Nephron progenitor cell (in vitro differentiated cells): Measurements from ENCODE around the gene DCHS1.

Experiments
- DNase-seq: peaks from one replicate; pipeline ENCODE4 v3.0.0; 2021
- H3K27ac Mint-ChIP-seq: 2 replicates; pipeline ENCODE4 v1.8.0; 2021; ENCODE audit warnings: mild to moderate bottlenecking, moderate library complexity, mixed read lengths
- H3K27me3 Mint-ChIP-seq: 2 replicates; pipeline ENCODE4 v1.8.0; 2021; ENCODE audit warnings: mild to moderate bottlenecking, low read depth, mixed read lengths; ENCODE audit not compliant: poor library complexity
- H3K36me3 Mint-ChIP-seq: 2 replicates; pipeline ENCODE4 v1.8.0; 2021; ENCODE audit warnings: low read depth, mixed read lengths
- H3K4me1 Mint-ChIP-seq: 2 replicates; pipeline ENCODE4 v1.8.0; 2021; ENCODE audit warnings: mixed read lengths
- H3K4me3 Mint-ChIP-seq: 2 replicates; pipeline ENCODE4 v1.8.0; 2021; ENCODE audit warnings: mild to moderate bottlenecking, moderate library complexity, mixed read lengths
- H3K9me3 Mint-ChIP-seq: 2 replicates; pipeline ENCODE4 v1.8.0; 2021; ENCODE audit warnings: mild to moderate bottlenecking, moderate library complexity, mixed read lengths
- TF ChIP-seq, protein P1 (sequence below): fragments of 200-600 bp; sonication (generic); IDR thresholded peaks from 2 replicates; pipeline ENCODE4 v1.5.0; 2021; ENCODE audit warnings: antibody characterized with exemption

DCHS1 gene

DNA sequence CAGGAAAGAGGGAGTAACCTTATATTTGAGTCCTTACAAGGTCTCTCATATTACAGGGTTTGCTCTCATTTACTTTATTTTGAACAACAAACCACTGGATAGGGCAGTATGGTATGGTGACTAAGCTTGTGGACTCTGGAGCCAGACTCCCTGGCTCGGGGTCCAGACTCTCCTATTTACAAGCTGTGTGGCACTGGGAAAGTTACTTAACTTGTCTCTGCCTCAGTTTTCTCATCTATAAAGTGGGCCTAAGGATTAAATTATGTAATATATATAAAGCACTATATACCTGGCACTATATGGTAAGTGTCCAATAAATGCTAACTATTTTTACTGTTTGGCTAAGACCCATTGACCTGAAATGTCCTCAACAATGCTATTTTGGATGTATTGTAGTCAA lies 1.7 kb upstream of the DCHS1 start:
- Mint-ChIP-seq H3K9me3 (no peaks in the 10 kb centered on the region), H3K36me3 (no peaks in the 10 kb centered on the region), H3K4me3 (peak overlapping the region; percentile 86), H3K27ac (no peak overlapping the region), H3K27me3 (peaks cover 9% of the 10 kb centered on the region), H3K4me1 (peaks cover 12% of the 10 kb centered on the region)
- TF ChIP-seq, protein P1, sequence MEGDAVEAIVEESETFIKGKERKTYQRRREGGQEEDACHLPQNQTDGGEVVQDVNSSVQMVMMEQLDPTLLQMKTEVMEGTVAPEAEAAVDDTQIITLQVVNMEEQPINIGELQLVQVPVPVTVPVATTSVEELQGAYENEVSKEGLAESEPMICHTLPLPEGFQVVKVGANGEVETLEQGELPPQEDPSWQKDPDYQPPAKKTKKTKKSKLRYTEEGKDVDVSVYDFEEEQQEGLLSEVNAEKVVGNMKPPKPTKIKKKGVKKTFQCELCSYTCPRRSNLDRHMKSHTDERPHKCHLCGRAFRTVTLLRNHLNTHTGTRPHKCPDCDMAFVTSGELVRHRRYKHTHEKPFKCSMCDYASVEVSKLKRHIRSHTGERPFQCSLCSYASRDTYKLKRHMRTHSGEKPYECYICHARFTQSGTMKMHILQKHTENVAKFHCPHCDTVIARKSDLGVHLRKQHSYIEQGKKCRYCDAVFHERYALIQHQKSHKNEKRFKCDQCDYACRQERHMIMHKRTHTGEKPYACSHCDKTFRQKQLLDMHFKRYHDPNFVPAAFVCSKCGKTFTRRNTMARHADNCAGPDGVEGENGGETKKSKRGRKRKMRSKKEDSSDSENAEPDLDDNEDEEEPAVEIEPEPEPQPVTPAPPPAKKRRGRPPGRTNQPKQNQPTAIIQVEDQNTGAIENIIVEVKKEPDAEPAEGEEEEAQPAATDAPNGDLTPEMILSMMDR: no peak
- DNase-seq: no peak

DNA sequence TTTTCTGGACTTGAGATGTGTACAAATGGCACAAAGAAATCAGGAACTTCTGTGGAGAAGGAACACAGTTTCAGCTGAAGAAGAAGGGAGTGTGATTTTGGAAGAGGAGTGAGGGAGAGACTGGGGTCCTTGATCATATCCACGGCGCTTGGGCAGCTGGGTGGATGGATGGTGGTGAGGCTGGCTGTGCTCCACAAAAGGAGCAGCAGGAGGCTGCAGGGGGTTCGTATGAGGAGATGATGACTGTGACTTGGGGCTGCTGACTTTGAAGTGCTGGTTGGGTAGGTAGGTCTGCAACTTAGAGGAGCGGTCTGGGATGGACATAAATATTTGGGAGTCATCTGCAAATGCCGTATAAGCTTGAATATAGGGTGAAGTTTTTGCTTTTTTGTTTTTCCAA lies 1.3 kb upstream of the DCHS1 start:
- Mint-ChIP-seq H3K27ac (no peak overlapping the region), H3K27me3 (peaks cover 8% of the 10 kb centered on the region), H3K36me3 (no peaks in the 10 kb centered on the region), H3K4me3 (peak overlapping the region; percentile 86), H3K4me1 (peaks cover 12% of the 10 kb centered on the region), H3K9me3 (no peaks in the 10 kb centered on the region)
- TF ChIP-seq, protein P1: no peak
- no peak for DNase-seq

DNA sequence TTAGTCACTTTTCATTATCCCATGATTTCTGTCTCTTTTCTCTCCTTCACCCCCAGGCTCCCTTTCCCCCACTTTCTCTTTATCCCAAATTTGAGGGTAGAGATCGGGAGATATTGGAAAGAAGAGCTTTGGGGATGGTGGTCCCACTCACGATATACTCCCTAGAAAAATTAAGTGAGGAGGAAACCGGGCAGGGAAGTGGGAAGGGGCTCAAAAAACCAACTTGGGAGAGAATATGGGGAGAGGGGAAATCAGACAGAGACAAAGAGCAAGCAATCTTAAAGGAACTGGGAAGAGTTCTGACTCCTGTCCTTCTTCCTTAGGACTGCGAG lies 941 bp upstream of the DCHS1 start:
- Mint-ChIP-seq H3K27me3 (peaks cover 4% of the 10 kb centered on the region), H3K4me3 (peak overlapping the region; percentile 86), H3K9me3 (no peaks in the 10 kb centered on the region), H3K27ac (no peak overlapping the region), H3K36me3 (no peaks in the 10 kb centered on the region), H3K4me1 (peaks cover 12% of the 10 kb centered on the region)
- DNase-seq: no peak
- TF ChIP-seq, protein P1: no peak

DNA sequence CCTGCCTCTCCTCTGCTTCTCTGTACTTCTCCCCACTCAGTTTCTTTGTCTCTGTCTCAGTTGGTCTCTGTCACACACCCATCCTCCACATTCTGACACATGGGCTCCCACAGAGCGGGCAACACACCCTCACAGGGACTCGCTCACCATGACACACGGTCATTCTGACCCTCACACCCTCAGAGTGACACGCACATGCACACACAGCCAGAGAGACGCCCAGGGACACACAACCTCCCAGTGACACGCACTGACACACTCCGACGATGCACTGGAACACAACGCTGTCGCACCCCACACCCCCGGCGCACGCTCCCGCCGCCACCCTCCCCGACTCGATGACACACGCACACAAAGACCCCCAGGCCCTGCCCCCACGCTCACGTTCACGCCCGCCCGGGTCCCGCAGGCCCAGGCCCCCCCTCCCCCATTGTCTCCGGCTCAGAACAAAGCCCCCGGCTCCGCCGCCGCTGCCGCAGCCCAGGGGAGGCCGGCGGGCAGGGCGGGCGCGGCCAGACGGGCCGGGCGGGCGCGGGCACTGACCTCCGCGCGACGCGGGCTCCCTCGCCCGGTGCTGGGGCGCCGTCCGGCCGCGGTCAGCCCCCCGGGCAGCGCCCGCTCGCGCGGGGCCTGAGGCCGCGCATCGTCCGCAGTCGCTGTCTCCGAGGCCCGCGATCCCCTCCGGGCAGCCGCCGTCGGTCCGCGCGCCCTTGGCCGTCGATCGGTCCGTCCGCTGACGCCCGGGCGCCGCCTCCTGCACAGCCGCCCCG lies 404 bp downstream of the DCHS1 start:
- H3K4me1 Mint-ChIP-seq: peaks cover 12% of the 10 kb centered on the region
- H3K27me3 Mint-ChIP-seq: peaks cover 4% of the 10 kb centered on the region
- TF ChIP-seq, protein P1: no peak
- H3K27ac Mint-ChIP-seq: no peak overlapping the region
- no peaks in the 10 kb centered on the region for H3K9me3 Mint-ChIP-seq
- H3K36me3 Mint-ChIP-seq: no peaks in the 10 kb centered on the region
- DNase-seq: peak; percentile 62
- H3K4me3 Mint-ChIP-seq: no peak overlapping the region

- H3K27ac Mint-ChIP-seq: no peak overlapping the region
- H3K36me3 Mint-ChIP-seq: no peaks in the 10 kb centered on the region
- TF ChIP-seq, protein P1: no peak
- no peak for DNase-seq
- H3K4me1 Mint-ChIP-seq: peaks cover 12% of the 10 kb centered on the region
- H3K9me3 Mint-ChIP-seq: no peaks in the 10 kb centered on the region
- H3K27me3 Mint-ChIP-seq: peaks cover 4% of the 10 kb centered on the region
- no peak overlapping the region for H3K4me3 Mint-ChIP-seq
Measured at GRCh38 chr11:6654281-6655019, 1.2 kb downstream of the DCHS1 start.
